Fibroblast of lung (primary cell): Measurements from ENCODE around the gene OXSR1. TPM values are rescaled to one million over a fixed set of nuclear protein-coding genes. Genes with fewer than 3 reads are reported as not detected.

Experiments
- DNase-seq, 2 donors: peaks; one replicate each; pipeline versions ENCODE4 v3.0.0 to v3.0.0-alpha.2; 2010; ENCODE audit warnings: low read depth in 2 of 2
- H2AFZ ChIP-seq: 2 replicates; pipeline ENCODE4 v1.5.1; 2012; ENCODE audit warnings: low read length, control low read depth, inconsistent platforms
- H3K27ac ChIP-seq: 2 replicates; pipeline ENCODE4 v1.5.1; 2011; ENCODE audit warnings: low read length, control low read depth; ENCODE audit not compliant: insufficient read depth
- H3K27me3 ChIP-seq: 2 replicates; pipeline ENCODE4 v1.5.1; 2011; ENCODE audit warnings: mild to moderate bottlenecking, low read length; ENCODE audit not compliant: control insufficient read depth, insufficient read depth
- H3K36me3 ChIP-seq: 2 replicates; pipeline ENCODE4 v1.5.1; 2011; ENCODE audit warnings: low read length; ENCODE audit not compliant: control insufficient read depth, insufficient read depth
- H3K4me1 ChIP-seq: 2 replicates; pipeline ENCODE4 v1.5.1; 2011; ENCODE audit warnings: low read length; ENCODE audit not compliant: control insufficient read depth, insufficient read depth; ENCODE audit errors: extremely low read depth
- H3K4me2 ChIP-seq: 2 replicates; pipeline ENCODE4 v1.5.1; 2011; ENCODE audit warnings: low read length, control low read depth; ENCODE audit not compliant: insufficient read depth; ENCODE audit errors: extremely low read depth
- H3K4me3 ChIP-seq, 4 experiments: fragments of 200-600 bp in 1 of 4; sonication (generic) in 1 of 4; replicated peaks in 1 of 4; 2 replicates each; pipeline ENCODE4 v1.5.1; 2011 to 2016; ENCODE audit warnings: low read length in 4 of 4, low read depth in 3 of 4, mild to moderate bottlenecking in 3 of 4, control low read depth in 2 of 4, inconsistent platforms in 1 of 4, mixed read lengths in 1 of 4; ENCODE audit not compliant: insufficient read depth in 1 of 4; ENCODE audit errors: control extremely low read depth in 1 of 4
- H3K79me2 ChIP-seq: 2 replicates; pipeline ENCODE4 v1.5.1; 2012; ENCODE audit warnings: mild to moderate bottlenecking, low read length, inconsistent platforms; ENCODE audit not compliant: control insufficient read depth, insufficient read depth
- H3K9ac ChIP-seq: 2 replicates; pipeline ENCODE4 v1.5.1; 2011; ENCODE audit warnings: mild to moderate bottlenecking, low read length, control low read depth; ENCODE audit not compliant: insufficient read depth
- H3K9me3 ChIP-seq: 2 replicates; pipeline ENCODE4 v1.5.1; 2012; ENCODE audit warnings: low read depth, low read length; ENCODE audit not compliant: control insufficient read depth, insufficient read depth
- H4K20me1 ChIP-seq: 2 replicates; pipeline ENCODE4 v1.5.1; 2011; ENCODE audit warnings: low read length; ENCODE audit not compliant: control insufficient read depth, insufficient read depth; ENCODE audit errors: extremely low read depth
- CTCF ChIP-seq, 2 donors: IDR thresholded peaks in 1 of 2; conservative IDR thresholded peaks in 1 of 2; 1 replicate in 1 of 2; 2 replicates in 1 of 2; pipeline ENCODE4 v1.5.1; 2011 to 2012; ENCODE audit warnings: low read length in 2 of 2, control low read depth in 1 of 2, inconsistent platforms in 1 of 2, low read depth in 1 of 2, mild to moderate bottlenecking in 1 of 2
- EZH2 ChIP-seq: IDR thresholded peaks from 2 replicates; pipeline ENCODE4 v1.5.1; 2012; ENCODE audit warnings: low read length, control low read depth, mild to moderate bottlenecking; ENCODE audit errors: missing control alignments
- polyA plus RNA-seq, 2 donors: library from polyadenylated mRNA; depleted of rRNA in 1 of 2; stranded (reverse) in 1 of 2; unstranded in 1 of 2; fragments of >200 nt; gene quantifications; 2 replicates each; pipeline ENCODE4 v1.2.1, GENCODE V29; 2011 to 2012; ENCODE audit warnings: missing spikeins in 1 of 2
- total RNA-seq: library from RNA; depleted of rRNA; stranded (reverse); fragments of >200 nt; gene quantifications from 2 replicates; pipeline ENCODE4 v1.2.1, GENCODE V29; 2014

Gene OXSR1
- total and polyA plus RNA-seq, 2 donors (not counting 1 experiment from before 2014, with no cell fraction given) = 32.7 to 45.2 TPM

GRCh38 chr3:38170722-38171121, 5.4 kb downstream of the OXSR1 start:
- TF ChIP-seq CTCF (conservative IDR thresholded peaks at IDR 0.05 in 1 of 2, IDR thresholded peaks at IDR 0.05 in 1 of 2; ENCODE audit: low read depth in 1 of 2, low read length in 2 of 2) = no peak
- no peak for TF ChIP-seq EZH2
- Histone ChIP-seq H4K20me1 (peaks cover 2% of the 10 kb centered on the region), H3K9ac (no peak overlapping the region), H3K4me3 (no peak overlapping the region), H3K9me3 (no peaks in the 10 kb centered on the region), H3K27me3 (no peaks in the 10 kb centered on the region), H3K79me2 (peaks cover 96% of the 10 kb centered on the region), H2AFZ (no peak overlapping the region), H3K36me3 (no peaks in the 10 kb centered on the region), H3K4me2 (no peak overlapping the region), H3K4me1 (peaks cover 13% of the 10 kb centered on the region), H3K27ac (no peak overlapping the region)
- no peak for DNase-seq

DNA sequence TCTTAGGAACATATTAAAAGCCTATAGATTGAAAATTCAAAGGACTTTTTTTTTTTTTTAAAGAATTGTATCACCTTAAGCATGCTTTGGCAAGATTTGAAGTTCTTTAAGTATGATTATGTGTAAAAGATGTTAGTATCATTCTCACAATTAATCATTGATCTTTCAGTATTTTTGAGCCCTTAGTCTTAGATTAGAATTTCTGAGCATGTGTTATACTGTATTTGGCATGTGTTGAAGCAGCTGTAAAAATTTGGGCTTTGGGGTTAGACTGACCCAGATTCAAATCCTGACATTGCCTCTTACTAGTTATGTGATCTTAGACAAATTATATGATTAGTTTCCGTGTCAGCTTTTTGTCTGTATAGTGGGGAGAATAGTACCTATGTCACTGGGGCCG, 6.3 kb downstream of the OXSR1 start:
- H3K4me2 ChIP-seq = no peak overlapping the region
- peaks cover 97% of the 10 kb centered on the region for H3K79me2 ChIP-seq
- H2AFZ ChIP-seq = no peak overlapping the region
- no peak overlapping the region for H3K9ac ChIP-seq
- no peak overlapping the region for H3K4me3 ChIP-seq
- no peak overlapping the region for H3K27ac ChIP-seq
- H3K27me3 ChIP-seq = no peaks in the 10 kb centered on the region
- H3K36me3 ChIP-seq = no peaks in the 10 kb centered on the region
- TF ChIP-seq EZH2 (no peak), CTCF (conservative IDR thresholded peaks at IDR 0.05 in 1 of 2, IDR thresholded peaks at IDR 0.05 in 1 of 2; ENCODE audit: low read depth in 1 of 2, low read length in 2 of 2) (no peak)
- no peak for DNase-seq
- no peaks in the 10 kb centered on the region for H3K9me3 ChIP-seq
- peaks cover 13% of the 10 kb centered on the region for H3K4me1 ChIP-seq
- H4K20me1 ChIP-seq = peaks cover 2% of the 10 kb centered on the region

DNA sequence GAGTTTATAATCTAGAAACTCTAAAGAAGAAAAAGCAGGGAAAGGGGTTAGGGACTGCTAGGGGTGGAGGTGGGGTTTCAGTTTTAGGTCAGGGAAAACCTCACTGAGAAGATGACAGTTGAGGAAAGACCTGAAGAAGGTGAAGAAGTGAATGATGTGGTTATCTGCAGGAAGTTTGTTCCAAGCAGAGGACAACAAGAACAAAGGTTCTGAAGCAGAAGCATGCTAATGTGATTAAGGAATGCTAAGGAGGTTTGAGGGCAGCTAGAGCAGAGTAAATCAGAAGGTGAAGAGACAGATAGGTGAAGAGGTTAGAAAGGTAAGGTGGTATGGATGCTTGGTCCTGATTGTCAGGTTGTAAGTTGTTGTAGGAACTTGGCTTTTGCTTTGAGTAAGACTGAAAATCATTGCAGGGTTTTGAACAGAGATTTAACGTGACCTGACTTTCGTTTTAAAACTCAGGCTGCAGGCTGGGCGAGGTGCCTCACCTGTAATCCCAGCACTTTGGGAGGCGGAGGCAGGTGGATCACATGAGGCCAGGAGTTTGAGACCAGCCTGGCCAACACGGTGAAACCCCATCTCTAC, 8.6 kb downstream of the OXSR1 start:
- Histone ChIP-seq H3K36me3 (no peaks in the 10 kb centered on the region), H3K27ac (no peak overlapping the region), H3K27me3 (no peaks in the 10 kb centered on the region), H2AFZ (no peak overlapping the region), H3K9me3 (no peaks in the 10 kb centered on the region), H4K20me1 (peaks cover 2% of the 10 kb centered on the region), H3K79me2 (peaks cover 95% of the 10 kb centered on the region), H3K4me1 (peaks cover 7% of the 10 kb centered on the region), H3K9ac (no peak overlapping the region), H3K4me3 (no peak overlapping the region), H3K4me2 (no peak overlapping the region)
- DNase-seq = no peak
- TF ChIP-seq EZH2 (no peak), CTCF (conservative IDR thresholded peaks at IDR 0.05 in 1 of 2, IDR thresholded peaks at IDR 0.05 in 1 of 2; ENCODE audit: low read depth in 1 of 2, low read length in 2 of 2) (no peak)
